Endothelial cell of umbilical vein (primary cell): Measurements from ENCODE around the gene BCAR3. TPM values are rescaled to one million over a fixed set of nuclear protein-coding genes. Genes with fewer than 3 reads are reported as not detected.

ENCODE experiments used
- BruUV-seq: library from RNA; stranded (reverse); fragments of 400-500 nt; replicated peaks from 2 replicates; lab custom pipeline; 2021; lab: Mats Ljungman, UMichigan
- CTCF ChIA-PET: fragments of 300-600, 350-600 bp; sonication (Branson Sonifier 250); formaldehyde crosslinking; loops from one replicate; lab custom pipeline; 2021; ENCODE audit warnings: antibody characterized with exemption, inconsistent platforms; lab: Charles Lee
- POLR2A ChIA-PET: fragments of 300-600, 350-600 bp; sonication (Branson Sonifier 250); formaldehyde crosslinking; loops from one replicate; lab custom pipeline; 2021; ENCODE audit warnings: antibody characterized with exemption, inconsistent platforms; lab: Charles Lee
- DNase-seq: peaks from one replicate; pipeline ENCODE4 v3.0.0-alpha.2; 2011; ENCODE audit warnings: low read depth, low spot score
- FAIRE-seq: peaks from 2 replicates; lab custom pipeline; 2011; peaks lifted over from hg19 to GRCh38; lab: Jason Lieb, UNC
- H2AFZ ChIP-seq: 2 replicates; pipeline ENCODE4 v1.6.0; 2012; ENCODE audit warnings: low read depth, low read length, control low read depth, inconsistent platforms
- H3K27ac ChIP-seq: 2 replicates; pipeline ENCODE4 v1.5.1; 2011; ENCODE audit warnings: low read depth, mild to moderate bottlenecking, control low read depth, low read length, moderate library complexity; ENCODE audit not compliant: insufficient read depth
- H3K27me3 ChIP-seq, 2 experiments: 2 replicates each; pipeline versions ENCODE4 v1.6.0 to v1.6.1; 2011; ENCODE audit warnings: low read length in 2 of 2, mixed read lengths in 1 of 2; ENCODE audit not compliant: control insufficient read depth in 2 of 2, insufficient read depth in 2 of 2
- H3K36me3 ChIP-seq, 2 experiments: 2 replicates in 1 of 2; 3 replicates in 1 of 2; pipeline ENCODE4 v1.5.1; 2011; ENCODE audit warnings: low read length in 2 of 2, mild to moderate bottlenecking in 1 of 2, moderate library complexity in 1 of 2; ENCODE audit not compliant: control insufficient read depth in 2 of 2, insufficient read depth in 2 of 2; ENCODE audit errors: extremely low read depth in 1 of 2
- H3K4me1 ChIP-seq: 3 replicates; pipeline ENCODE4 v1.5.1; 2011; ENCODE audit warnings: mild to moderate bottlenecking, low read length; ENCODE audit not compliant: control insufficient read depth, insufficient read depth; ENCODE audit errors: extremely low read depth
- H3K4me2 ChIP-seq: 2 replicates; pipeline ENCODE4 v1.6.1; 2011; ENCODE audit warnings: low read length, control low read depth, mixed read lengths; ENCODE audit not compliant: insufficient read depth
- H3K4me3 ChIP-seq, 3 experiments: fragments of 200-600 bp in 1 of 3; sonication (generic), shearing (Covaris generic) in 1 of 3; replicated peaks in 1 of 3; 2 replicates each; pipeline ENCODE4 v1.5.1; 2011 to 2016; ENCODE audit warnings: control low read depth in 3 of 3, low read length in 3 of 3, mild to moderate bottlenecking in 2 of 3, inconsistent platforms in 1 of 3, low read depth in 1 of 3, moderate library complexity in 1 of 3; ENCODE audit not compliant: insufficient read depth in 1 of 3
- H3K79me2 ChIP-seq: 2 replicates; pipeline ENCODE4 v1.6.0; 2012; ENCODE audit warnings: low read length, inconsistent platforms; ENCODE audit not compliant: control insufficient read depth, insufficient read depth
- H3K9ac ChIP-seq: replicated peaks from 2 replicates; pipeline ENCODE3; 2011; ENCODE audit warnings: low read length, control low read depth; ENCODE audit not compliant: insufficient read depth; ENCODE audit errors: extremely low read depth
- H3K9me1 ChIP-seq: replicated peaks from 3 replicates; pipeline ENCODE4 v1.6.0; 2011; ENCODE audit warnings: mild to moderate bottlenecking, low read length; ENCODE audit not compliant: control insufficient read depth, insufficient read depth; ENCODE audit errors: extremely low read depth
- H3K9me3 ChIP-seq: replicated peaks from 2 replicates; pipeline ENCODE4 v1.5.1; 2012; ENCODE audit warnings: low read length, inconsistent platforms; ENCODE audit not compliant: control insufficient read depth, insufficient read depth
- H4K20me1 ChIP-seq: replicated peaks from 2 replicates; pipeline ENCODE3; 2011; ENCODE audit warnings: mild to moderate bottlenecking, low read length; ENCODE audit not compliant: control insufficient read depth, insufficient read depth; ENCODE audit errors: extremely low read depth
- EZH2 ChIP-seq: IDR thresholded peaks from 2 replicates; pipeline ENCODE4 v1.6.1; 2012; ENCODE audit warnings: borderline replicate concordance, low read depth, mild to moderate bottlenecking, moderate library complexity, low read length, inconsistent platforms; ENCODE audit not compliant: severe bottlenecking
- FOS ChIP-seq: IDR thresholded peaks from 2 replicates; pipeline ENCODE4 v1.6.1; 2011; ENCODE audit warnings: mild to moderate bottlenecking, low read length, moderate library complexity, borderline replicate concordance; ENCODE audit not compliant: insufficient read depth
- GATA2 ChIP-seq: IDR thresholded peaks from 2 replicates; pipeline ENCODE4 v1.7.0; 2011; ENCODE audit warnings: low read depth, mild to moderate bottlenecking, moderate library complexity, mixed read lengths, low read length; ENCODE audit not compliant: insufficient read length, insufficient read depth
- JUN ChIP-seq: IDR thresholded peaks from 2 replicates; pipeline ENCODE4 v1.6.1; 2011; ENCODE audit warnings: borderline replicate concordance, low read depth; ENCODE audit not compliant: insufficient read length, insufficient read depth
- MYC ChIP-seq: IDR thresholded peaks from one replicate; pipeline ENCODE4 v1.6.1; 2011; ENCODE audit warnings: mild to moderate bottlenecking, low read depth, low read length
- POLR2A ChIP-seq: IDR thresholded peaks from 2 replicates; pipeline ENCODE4 v1.6.1; 2012; ENCODE audit warnings: low read depth, mild to moderate bottlenecking, control low read depth, low read length
- POLR2AphosphoS5 ChIP-seq: IDR thresholded peaks from 2 replicates; pipeline ENCODE4 v1.6.1; 2012; ENCODE audit warnings: low read depth, mild to moderate bottlenecking, control low read depth, low read length, moderate library complexity; ENCODE audit not compliant: insufficient read depth
- dilution Hi-C: fragments of 300-500 bp; cut with MboI; formaldehyde crosslinking; loops from one replicate; pipeline ENCODE4 v1.15.0; 2019; ENCODE audit warnings: low sequenced_read_pairs; ENCODE audit not compliant: extremely low pct_ligation_motif_present
- intact Hi-C: fragments of 100-400 bp; cut with micrococcal nuclease; formaldehyde crosslinking; loops from one replicate; pipeline ENCODE4 v1.10.0; 2022
- polyA plus RNA-seq, 4 experiments: library from polyadenylated mRNA; depleted of rRNA in 3 of 4; stranded (reverse) in 3 of 4; unstranded in 1 of 4; fragments of >200 nt; gene quantifications; 2 replicates each; pipeline versions ENCODE4 v1.2.1 to v1.2.3, GENCODE V29; 2011 to 2012; ENCODE audit warnings: missing spikeins in 1 of 4
- total RNA-seq: library from RNA; stranded (reverse); gene quantifications from 2 replicates; pipeline ENCODE4 v1.2.3, GENCODE V29; 2021
- TF ChIP-seq, protein P1 (sequence below): IDR thresholded peaks from 2 replicates; pipeline ENCODE4 v1.6.1; 2011; ENCODE audit not compliant: insufficient read depth, insufficient read length
- TF ChIP-seq, protein P2 (sequence below), 2 donors: IDR thresholded peaks; 1 replicate in 1 of 2; 2 replicates in 1 of 2; pipeline ENCODE4 v1.5.1; 2011; ENCODE audit warnings: low read length in 2 of 2, mild to moderate bottlenecking in 2 of 2, moderate library complexity in 2 of 2, control low read depth in 1 of 2, inconsistent platforms in 1 of 2, low read depth in 1 of 2; ENCODE audit not compliant: insufficient read depth in 1 of 2; ENCODE audit errors: extremely low read depth in 1 of 2

BCAR3 gene
- total and polyA plus RNA-seq, 2 donors (not counting 3 experiments of a cell fraction or from before 2014, with no cell fraction given), result 17.5 to 32.9 TPM

DNA sequence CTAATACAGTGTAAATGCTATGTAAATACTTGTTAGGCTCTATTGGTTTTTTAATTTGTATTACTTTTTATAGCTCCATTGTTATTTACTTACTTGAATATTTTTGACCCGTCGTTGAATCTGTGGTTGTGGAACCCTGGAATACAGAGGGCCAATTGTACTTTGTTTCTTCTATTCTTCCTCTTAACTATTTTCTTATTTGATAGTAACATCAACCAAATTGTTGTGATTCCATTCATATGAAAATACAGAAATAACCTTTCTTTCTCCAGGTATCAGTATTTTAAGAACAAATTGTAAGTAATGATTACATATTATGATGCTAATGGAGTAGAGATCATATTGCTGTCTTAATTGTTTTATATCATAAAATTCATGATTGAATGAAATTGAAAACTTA lies 160.0 kb downstream of the BCAR3 start:
- H3K9me1 ChIP-seq, result no peaks in the 10 kb centered on the region
- H3K9ac ChIP-seq, result no peak overlapping the region
- peaks cover 0 to 2% of the 10 kb centered on the region in 2 experiments for H3K36me3 ChIP-seq
- no peak overlapping the region for H3K27ac ChIP-seq
- CTCF ChIA-PET, result no interaction called here
- DNase-seq (no peak), FAIRE-seq (no peak)
- POLR2A ChIA-PET, result no interaction called here
- H3K4me3 ChIP-seq, result no peak overlapping the region
- intact Hi-C loops (no loop called here), dilution Hi-C loops (no loop called here)
- TF ChIP-seq POLR2A, result no peak
- TF ChIP-seq JUN, result no peak
- no peak for TF ChIP-seq EZH2
- TF ChIP-seq, protein P1, sequence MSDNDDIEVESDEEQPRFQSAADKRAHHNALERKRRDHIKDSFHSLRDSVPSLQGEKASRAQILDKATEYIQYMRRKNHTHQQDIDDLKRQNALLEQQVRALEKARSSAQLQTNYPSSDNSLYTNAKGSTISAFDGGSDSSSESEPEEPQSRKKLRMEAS, result no peak
- no peak overlapping the region for H3K4me2 ChIP-seq
- H2AFZ ChIP-seq, result no peak overlapping the region
- no peaks in the 10 kb centered on the region for H3K27me3 ChIP-seq
- peaks cover 15% of the 10 kb centered on the region for H3K4me1 ChIP-seq
- no peaks in the 10 kb centered on the region for H3K9me3 ChIP-seq
- no TSS peak for BruUV-seq
- no peaks in the 10 kb centered on the region for H4K20me1 ChIP-seq
- peaks cover 4% of the 10 kb centered on the region for H3K79me2 ChIP-seq

DNA sequence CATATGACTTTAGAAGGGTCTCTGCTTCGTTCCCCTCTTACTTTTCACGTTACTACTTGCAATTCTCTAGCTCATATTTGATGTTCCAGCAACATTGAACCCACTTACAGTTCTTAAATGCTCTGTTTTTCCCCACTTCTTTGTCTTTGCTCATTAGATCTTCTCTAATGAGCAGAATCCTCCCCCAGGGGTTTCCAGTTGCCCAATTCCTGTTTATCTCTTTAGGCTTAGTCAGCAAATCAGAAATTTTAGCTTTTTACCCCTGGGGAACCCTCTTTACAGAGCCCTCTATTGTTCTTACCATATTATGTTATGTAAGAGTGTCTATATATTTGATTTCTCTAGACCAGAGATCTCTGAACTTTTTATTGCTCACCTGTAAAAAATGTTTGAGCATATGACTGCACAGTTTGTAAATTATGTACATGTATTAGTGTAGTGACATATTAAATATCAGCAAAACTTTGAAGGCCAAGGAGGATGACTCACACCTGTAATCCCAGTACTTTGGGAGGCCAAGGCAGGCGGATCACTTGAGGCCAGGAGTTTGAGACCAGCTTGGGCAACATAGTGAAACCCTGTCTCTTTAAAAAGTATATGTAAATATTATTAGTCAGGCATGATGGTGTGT lies 162.3 kb downstream of the BCAR3 start:
- H4K20me1 ChIP-seq, result no peaks in the 10 kb centered on the region
- peaks cover 4% of the 10 kb centered on the region for H3K79me2 ChIP-seq
- H3K9me1 ChIP-seq, result no peaks in the 10 kb centered on the region
- no peak for DNase-seq
- peaks cover 3% of the 10 kb centered on the region for H3K4me1 ChIP-seq
- dilution Hi-C loops, result no loop called here
- no peak overlapping the region for H3K9ac ChIP-seq
- H3K36me3 ChIP-seq, result peaks cover 0 to 2% of the 10 kb centered on the region in 2 experiments
- TF ChIP-seq POLR2AphosphoS5 (no peak), JUN (no peak), GATA2 (no peak), FOS (no peak), POLR2A (no peak), EZH2 (no peak), MYC (no peak)
- TF ChIP-seq, protein P2, sequence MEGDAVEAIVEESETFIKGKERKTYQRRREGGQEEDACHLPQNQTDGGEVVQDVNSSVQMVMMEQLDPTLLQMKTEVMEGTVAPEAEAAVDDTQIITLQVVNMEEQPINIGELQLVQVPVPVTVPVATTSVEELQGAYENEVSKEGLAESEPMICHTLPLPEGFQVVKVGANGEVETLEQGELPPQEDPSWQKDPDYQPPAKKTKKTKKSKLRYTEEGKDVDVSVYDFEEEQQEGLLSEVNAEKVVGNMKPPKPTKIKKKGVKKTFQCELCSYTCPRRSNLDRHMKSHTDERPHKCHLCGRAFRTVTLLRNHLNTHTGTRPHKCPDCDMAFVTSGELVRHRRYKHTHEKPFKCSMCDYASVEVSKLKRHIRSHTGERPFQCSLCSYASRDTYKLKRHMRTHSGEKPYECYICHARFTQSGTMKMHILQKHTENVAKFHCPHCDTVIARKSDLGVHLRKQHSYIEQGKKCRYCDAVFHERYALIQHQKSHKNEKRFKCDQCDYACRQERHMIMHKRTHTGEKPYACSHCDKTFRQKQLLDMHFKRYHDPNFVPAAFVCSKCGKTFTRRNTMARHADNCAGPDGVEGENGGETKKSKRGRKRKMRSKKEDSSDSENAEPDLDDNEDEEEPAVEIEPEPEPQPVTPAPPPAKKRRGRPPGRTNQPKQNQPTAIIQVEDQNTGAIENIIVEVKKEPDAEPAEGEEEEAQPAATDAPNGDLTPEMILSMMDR (IDR thresholded peaks at IDR 0.05; ENCODE audit: extremely low read depth in 1 of 2, insufficient read depth in 1 of 2, low read depth in 1 of 2, low read length in 2 of 2), result no peak
- TF ChIP-seq, protein P1, result no peak
- ChIA-PET POLR2A (no interaction called here), CTCF (interaction anchor here (0.8 kb wide), 1 partner anchor 33 kb away, joined by 3 read pairs; no protein-coding TSS in a partner anchor)
- H3K4me3 ChIP-seq, result no peak overlapping the region
- BruUV-seq, result no TSS peak
- intact Hi-C loops, result no loop called here
- no peak overlapping the region for H3K4me2 ChIP-seq
- no peak for FAIRE-seq
- no peaks in the 10 kb centered on the region for H3K9me3 ChIP-seq
- no peak overlapping the region for H3K27ac ChIP-seq
- no peak overlapping the region for H2AFZ ChIP-seq
- no peaks in the 10 kb centered on the region for H3K27me3 ChIP-seq
